ENCODE results near the gene CDH13.

The CDH13 gene

GRCh38 chr16:83674931-83675535 is 1048.3 kb downstream of the CDH13 start:
- Histone ChIP-seq H4K8ac (ENCODE audit: low read length) (no peak overlapping the region), H2BK5ac (ENCODE audit: low read depth, low read length, poor library complexity, severe bottlenecking) (no peak overlapping the region), H3K27me3 (ENCODE audit: control insufficient read depth in 1 of 2, insufficient read depth in 1 of 2, low read length in 2 of 2) (peaks cover 0 to 7% of the 10 kb centered on the region in 2 experiments), H2AFZ (ENCODE audit: low read depth, low read length) (no peak overlapping the region), H2BK15ac (ENCODE audit: low read depth, poor library complexity, severe bottlenecking) (no peak overlapping the region), H3K18ac (ENCODE audit: low read depth in 1 of 2, low read length in 2 of 2) (no peak overlapping the region), H3K36me3 (ENCODE audit: control insufficient read depth in 1 of 2, insufficient read depth in 2 of 2, low read depth in 1 of 2, low read length in 2 of 2) (peaks cover 0 to 3% of the 10 kb centered on the region in 2 experiments), H3K14ac (ENCODE audit: low read length in 2 of 2) (no peak overlapping the region), H3K23ac (ENCODE audit: low read length in 2 of 2) (no peak overlapping the region), H3K4ac (ENCODE audit: low read depth in 1 of 2, low read length in 2 of 2) (no peak overlapping the region), H2AK5ac (ENCODE audit: low read length, severe bottlenecking) (no peak overlapping the region), H4K91ac (ENCODE audit: low read length) (no peak overlapping the region), H3K4me2 (ENCODE audit: low read length, poor library complexity, severe bottlenecking) (no peak overlapping the region), H3K27ac (ENCODE audit: low read length, poor library complexity, severe bottlenecking) (no peak overlapping the region), H3K9ac (ENCODE audit: low read length) (no peak overlapping the region), H2BK120ac (ENCODE audit: low read depth, low read length) (no peak overlapping the region), H3K4me1 (ENCODE audit: control insufficient read depth, insufficient read depth, low read depth, low read length) (peaks cover 2% of the 10 kb centered on the region), H3K4me3 (ENCODE audit: insufficient read depth in 1 of 2, low read depth in 1 of 2, low read length in 2 of 2) (no peak overlapping the region), H3K9me3 (ENCODE audit: control insufficient read depth, low read length) (peaks cover 15% of the 10 kb centered on the region), H2BK12ac (ENCODE audit: low read length in 2 of 2) (no peak overlapping the region), H3K79me1 (replicated peaks; ENCODE audit: low read length, poor library complexity, severe bottlenecking) (no peaks in the 10 kb centered on the region)
- whole genome bisulfite sequencing, result 40% methylated on average over 5 of the region's 5 CpGs
- no peak for DNase-seq

- H4K8ac ChIP-seq (ENCODE audit: low read length), result no peak overlapping the region
- DNase-seq, result no peak
- H3K18ac ChIP-seq (ENCODE audit: low read depth in 1 of 2, low read length in 2 of 2), result no peak overlapping the region
- H3K4ac ChIP-seq (ENCODE audit: low read depth in 1 of 2, low read length in 2 of 2), result no peak overlapping the region
- no peak overlapping the region for H4K91ac ChIP-seq (ENCODE audit: low read length)
- no peak overlapping the region for H3K23ac ChIP-seq (ENCODE audit: low read length in 2 of 2)
- no peak overlapping the region for H3K4me2 ChIP-seq (ENCODE audit: low read length, poor library complexity, severe bottlenecking)
- no peak overlapping the region for H2BK15ac ChIP-seq (ENCODE audit: low read depth, poor library complexity, severe bottlenecking)
- no peak overlapping the region for H3K4me3 ChIP-seq (ENCODE audit: insufficient read depth in 1 of 2, low read depth in 1 of 2, low read length in 2 of 2)
- no peaks in the 10 kb centered on the region for H3K79me1 ChIP-seq (replicated peaks; ENCODE audit: low read length, poor library complexity, severe bottlenecking)
- no peak overlapping the region for H2AFZ ChIP-seq (ENCODE audit: low read depth, low read length)
- peaks cover 0 to 3% of the 10 kb centered on the region in 2 experiments for H3K36me3 ChIP-seq (ENCODE audit: control insufficient read depth in 1 of 2, insufficient read depth in 2 of 2, low read depth in 1 of 2, low read length in 2 of 2)
- H3K27ac ChIP-seq (ENCODE audit: low read length, poor library complexity, severe bottlenecking), result no peak overlapping the region
- peaks cover 2% of the 10 kb centered on the region for H3K4me1 ChIP-seq (ENCODE audit: control insufficient read depth, insufficient read depth, low read depth, low read length)
- H3K9ac ChIP-seq (ENCODE audit: low read length), result no peak overlapping the region
- H2BK12ac ChIP-seq (ENCODE audit: low read length in 2 of 2), result no peak overlapping the region
- H3K9me3 ChIP-seq (ENCODE audit: control insufficient read depth, low read length), result peaks cover 5% of the 10 kb centered on the region
- H3K14ac ChIP-seq (ENCODE audit: low read length in 2 of 2), result no peak overlapping the region
- H2BK5ac ChIP-seq (ENCODE audit: low read depth, low read length, poor library complexity, severe bottlenecking), result no peak overlapping the region
- H2BK120ac ChIP-seq (ENCODE audit: low read depth, low read length), result no peak overlapping the region
- peaks cover 0 to 9% of the 10 kb centered on the region in 2 experiments for H3K27me3 ChIP-seq (ENCODE audit: control insufficient read depth in 1 of 2, insufficient read depth in 1 of 2, low read length in 2 of 2)
- WGBS, result 90% methylated on average over 6 of the region's 6 CpGs
- H2AK5ac ChIP-seq (ENCODE audit: low read length, severe bottlenecking), result no peak overlapping the region
These were observed 1049.3 kb downstream of the CDH13 start for GRCh38 chr16:83676086-83676485.

GRCh38 chr16:83680980-83681379 is 1054.2 kb downstream of the CDH13 start:
- Histone ChIP-seq H2BK15ac (ENCODE audit: low read depth, poor library complexity, severe bottlenecking) (no peak overlapping the region), H4K8ac (ENCODE audit: low read length) (no peak overlapping the region), H3K14ac (ENCODE audit: low read length in 2 of 2) (no peak overlapping the region), H3K27ac (ENCODE audit: low read length, poor library complexity, severe bottlenecking) (no peak overlapping the region), H3K9me3 (ENCODE audit: control insufficient read depth, low read length) (no peaks in the 10 kb centered on the region), H2AFZ (ENCODE audit: low read depth, low read length) (no peak overlapping the region), H2AK5ac (ENCODE audit: low read length, severe bottlenecking) (no peak overlapping the region), H3K4me3 (ENCODE audit: insufficient read depth in 1 of 2, low read depth in 1 of 2, low read length in 2 of 2) (no peak overlapping the region), H3K9ac (ENCODE audit: low read length) (no peak overlapping the region), H3K27me3 (ENCODE audit: control insufficient read depth in 1 of 2, insufficient read depth in 1 of 2, low read length in 2 of 2) (peaks cover 0 to 21% of the 10 kb centered on the region in 2 experiments), H2BK12ac (ENCODE audit: low read length in 2 of 2) (no peak overlapping the region), H3K18ac (ENCODE audit: low read depth in 1 of 2, low read length in 2 of 2) (no peak overlapping the region), H3K4me2 (ENCODE audit: low read length, poor library complexity, severe bottlenecking) (no peak overlapping the region), H3K4me1 (ENCODE audit: control insufficient read depth, insufficient read depth, low read depth, low read length) (peaks cover 6% of the 10 kb centered on the region), H2BK5ac (ENCODE audit: low read depth, low read length, poor library complexity, severe bottlenecking) (no peak overlapping the region), H3K36me3 (ENCODE audit: control insufficient read depth in 1 of 2, insufficient read depth in 2 of 2, low read depth in 1 of 2, low read length in 2 of 2) (peaks cover 0 to 3% of the 10 kb centered on the region in 2 experiments), H2BK120ac (ENCODE audit: low read depth, low read length) (no peak overlapping the region), H3K23ac (ENCODE audit: low read length in 2 of 2) (no peak overlapping the region), H3K79me1 (replicated peaks; ENCODE audit: low read length, poor library complexity, severe bottlenecking) (no peaks in the 10 kb centered on the region), H4K91ac (ENCODE audit: low read length) (no peak overlapping the region), H3K4ac (ENCODE audit: low read depth in 1 of 2, low read length in 2 of 2) (no peak overlapping the region)
- no peak for DNase-seq
- 85% methylated on average over 4 of the region's 4 CpGs for WGBS

GRCh38 chr16:83681381-83681956 is 1054.7 kb downstream of the CDH13 start:
- peaks cover 0 to 3% of the 10 kb centered on the region in 2 experiments for H3K36me3 ChIP-seq (ENCODE audit: control insufficient read depth in 1 of 2, insufficient read depth in 2 of 2, low read depth in 1 of 2, low read length in 2 of 2)
- no peak overlapping the region for H3K4me2 ChIP-seq (ENCODE audit: low read length, poor library complexity, severe bottlenecking)
- no peak overlapping the region for H3K4me3 ChIP-seq (ENCODE audit: insufficient read depth in 1 of 2, low read depth in 1 of 2, low read length in 2 of 2)
- 73% methylated on average over 6 of the region's 9 CpGs for WGBS
- no peak overlapping the region for H3K9ac ChIP-seq (ENCODE audit: low read length)
- H3K23ac ChIP-seq (ENCODE audit: low read length in 2 of 2), result no peak overlapping the region
- no peak overlapping the region for H3K4ac ChIP-seq (ENCODE audit: low read depth in 1 of 2, low read length in 2 of 2)
- H2BK5ac ChIP-seq (ENCODE audit: low read depth, low read length, poor library complexity, severe bottlenecking), result no peak overlapping the region
- H2BK120ac ChIP-seq (ENCODE audit: low read depth, low read length), result no peak overlapping the region
- DNase-seq, result no peak
- H2BK15ac ChIP-seq (ENCODE audit: low read depth, poor library complexity, severe bottlenecking), result no peak overlapping the region
- H2AFZ ChIP-seq (ENCODE audit: low read depth, low read length), result no peak overlapping the region
- peaks cover 6% of the 10 kb centered on the region for H3K4me1 ChIP-seq (ENCODE audit: control insufficient read depth, insufficient read depth, low read depth, low read length)
- H3K27ac ChIP-seq (ENCODE audit: low read length, poor library complexity, severe bottlenecking), result no peak overlapping the region
- H2BK12ac ChIP-seq (ENCODE audit: low read length in 2 of 2), result no peak overlapping the region
- H4K91ac ChIP-seq (ENCODE audit: low read length), result peak overlapping the region; percentile 27
- H3K79me1 ChIP-seq (replicated peaks; ENCODE audit: low read length, poor library complexity, severe bottlenecking), result no peaks in the 10 kb centered on the region
- H2AK5ac ChIP-seq (ENCODE audit: low read length, severe bottlenecking), result no peak overlapping the region
- no peaks in the 10 kb centered on the region for H3K9me3 ChIP-seq (ENCODE audit: control insufficient read depth, low read length)
- H3K18ac ChIP-seq (ENCODE audit: low read depth in 1 of 2, low read length in 2 of 2), result no peak overlapping the region
- no peak overlapping the region for H3K14ac ChIP-seq (ENCODE audit: low read length in 2 of 2)
- no peak overlapping the region for H4K8ac ChIP-seq (ENCODE audit: low read length)
- peaks cover 0 to 22% of the 10 kb centered on the region in 2 experiments for H3K27me3 ChIP-seq (ENCODE audit: control insufficient read depth in 1 of 2, insufficient read depth in 1 of 2, low read length in 2 of 2)
